ENCODE results near the gene KLHL13.

- TF ChIP-seq CTCF (conservative IDR thresholded peaks at IDR 0.05; ENCODE audit: low read length) (no peak), EZH2phosphoT487 (IDR thresholded peaks at IDR 0.05; ENCODE audit: borderline replicate concordance) (no peak)
Observed at GRCh38 chrX:118074196-118074595, 42.4 kb downstream of the KLHL13 start.

Data from Loucy (cell line).